ENCODE data around the gene LHFPL6. TPM values are rescaled to one million over a fixed set of nuclear protein-coding genes. Genes with fewer than 3 reads are reported as not detected.
"Not testable (repeated sequence)": the region's sequence is repeated elsewhere in the genome, so short reads cannot be mapped to it uniquely, and the experiment has no call there.

Gene LHFPL6
- total RNA-seq, 1 donor: 6.2 TPM

- no peak for DNase-seq (ENCODE audit: low read depth in 2 of 3, low spot score in 2 of 3)
Measured at GRCh38 chr13:39364947-39365468, 238.0 kb downstream of the LHFPL6 start.

DNA sequence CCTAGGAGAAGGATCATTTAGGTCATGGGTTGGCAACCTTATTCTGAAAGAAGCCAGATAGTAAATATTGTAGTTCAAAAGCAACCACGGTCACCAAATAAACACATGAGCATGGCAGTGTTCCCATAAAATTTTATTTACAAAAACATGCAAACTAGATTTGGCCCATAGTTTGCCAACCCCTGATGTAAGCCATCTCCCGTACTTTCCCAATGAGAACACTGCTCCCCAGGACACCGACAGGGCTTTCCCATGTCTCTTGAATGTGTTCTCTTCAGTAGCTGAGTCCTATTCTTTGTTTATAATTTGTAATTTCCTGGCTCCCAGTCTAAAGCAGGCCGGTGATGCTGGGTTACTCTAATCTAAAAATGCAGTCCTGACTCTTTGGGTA is 239.6 kb downstream of the LHFPL6 start:
- no peak for DNase-seq (ENCODE audit: low read depth in 2 of 3, low spot score in 2 of 3)

DNA sequence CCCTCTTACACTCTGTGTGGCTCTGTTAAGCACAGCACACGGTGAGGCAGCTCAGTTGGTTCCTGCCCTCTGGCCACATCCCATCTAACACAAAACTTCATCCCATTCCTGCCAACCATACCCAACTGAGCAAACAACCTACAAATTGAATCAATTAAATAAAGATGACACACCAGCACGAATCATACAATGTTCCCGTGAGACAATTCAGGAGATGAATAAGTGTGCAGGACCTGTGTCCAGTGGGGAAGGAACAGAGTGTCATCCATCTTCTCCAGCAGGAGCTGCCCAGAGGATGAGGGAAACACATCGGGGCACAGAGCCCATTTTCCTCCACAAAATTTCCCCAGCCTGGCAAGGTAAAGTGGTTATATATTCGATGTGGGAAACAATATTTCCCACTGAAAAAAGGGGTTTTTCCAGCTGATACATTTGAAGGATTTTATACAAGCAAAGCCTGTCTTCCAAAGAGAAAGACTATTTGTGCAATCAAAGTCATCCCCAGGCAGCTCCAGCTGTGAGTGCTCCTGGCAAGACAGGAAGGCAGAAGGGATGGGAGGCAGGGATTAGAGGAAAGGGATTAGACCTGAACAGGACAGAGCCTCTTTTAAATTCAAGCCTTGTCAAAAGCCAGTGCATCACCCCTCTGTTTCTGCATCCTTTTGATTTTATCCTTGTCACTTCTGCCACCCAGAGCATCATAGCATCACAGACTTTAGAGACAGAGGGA is 240.2 kb downstream of the LHFPL6 start:
- no peak for DNase-seq (ENCODE audit: low read depth in 2 of 3, low spot score in 2 of 3)

- DNase-seq (ENCODE audit: low read depth in 2 of 3, low spot score in 2 of 3): no peak
Measured at GRCh38 chr13:39353988-39354387, 249.0 kb downstream of the LHFPL6 start.

DNA sequence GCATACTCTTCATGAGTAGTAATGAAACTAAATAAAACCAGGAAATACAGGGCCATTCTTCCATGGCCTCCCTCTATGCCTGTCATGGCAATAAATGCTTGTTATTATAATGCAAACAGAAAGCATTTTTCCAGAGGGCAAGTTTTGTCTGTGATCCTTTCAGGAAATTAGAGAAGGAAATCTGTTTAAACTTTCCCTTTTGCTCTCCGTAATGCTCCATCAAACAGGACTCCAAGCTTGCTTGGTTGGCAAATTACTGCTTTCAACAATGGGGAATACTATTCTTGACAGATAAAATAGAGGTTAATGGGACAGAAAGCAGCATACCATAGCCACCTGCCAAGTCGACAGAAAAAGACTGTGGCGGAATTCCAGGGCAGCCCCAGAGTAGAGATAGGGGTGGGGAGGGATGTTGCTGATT is 252.5 kb downstream of the LHFPL6 start:
- DNase-seq (ENCODE audit: low read depth in 2 of 3, low spot score in 2 of 3): no peak

DNA sequence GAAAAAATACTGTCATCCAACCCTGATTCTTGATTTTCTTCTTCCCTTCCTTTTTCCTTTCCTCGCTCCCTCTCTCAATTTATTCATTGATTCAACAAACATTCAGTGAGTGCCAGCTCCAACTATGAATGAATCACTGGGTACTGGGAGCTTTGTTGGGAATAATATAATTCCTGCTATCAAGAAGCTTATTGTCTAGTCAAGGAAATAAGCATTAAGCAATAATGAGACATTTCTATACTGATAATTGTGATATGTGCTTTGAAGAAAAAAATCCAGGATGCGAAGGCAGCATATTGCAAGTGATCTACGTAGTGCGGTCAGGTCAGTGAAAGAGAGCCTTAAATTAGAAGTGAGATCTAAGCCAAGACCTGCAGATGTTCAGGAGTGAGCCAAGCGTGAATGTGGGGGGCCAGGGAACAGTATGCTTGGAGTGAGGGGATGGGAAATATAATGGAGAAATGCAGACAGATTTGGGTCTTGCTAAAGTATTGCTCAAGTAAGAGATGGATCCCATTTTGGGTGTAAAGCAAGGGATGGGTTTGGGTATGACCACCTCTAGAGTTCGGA is 253.5 kb downstream of the LHFPL6 start:
- DNase-seq (ENCODE audit: low read depth in 2 of 3, low spot score in 2 of 3): no peak

DNA sequence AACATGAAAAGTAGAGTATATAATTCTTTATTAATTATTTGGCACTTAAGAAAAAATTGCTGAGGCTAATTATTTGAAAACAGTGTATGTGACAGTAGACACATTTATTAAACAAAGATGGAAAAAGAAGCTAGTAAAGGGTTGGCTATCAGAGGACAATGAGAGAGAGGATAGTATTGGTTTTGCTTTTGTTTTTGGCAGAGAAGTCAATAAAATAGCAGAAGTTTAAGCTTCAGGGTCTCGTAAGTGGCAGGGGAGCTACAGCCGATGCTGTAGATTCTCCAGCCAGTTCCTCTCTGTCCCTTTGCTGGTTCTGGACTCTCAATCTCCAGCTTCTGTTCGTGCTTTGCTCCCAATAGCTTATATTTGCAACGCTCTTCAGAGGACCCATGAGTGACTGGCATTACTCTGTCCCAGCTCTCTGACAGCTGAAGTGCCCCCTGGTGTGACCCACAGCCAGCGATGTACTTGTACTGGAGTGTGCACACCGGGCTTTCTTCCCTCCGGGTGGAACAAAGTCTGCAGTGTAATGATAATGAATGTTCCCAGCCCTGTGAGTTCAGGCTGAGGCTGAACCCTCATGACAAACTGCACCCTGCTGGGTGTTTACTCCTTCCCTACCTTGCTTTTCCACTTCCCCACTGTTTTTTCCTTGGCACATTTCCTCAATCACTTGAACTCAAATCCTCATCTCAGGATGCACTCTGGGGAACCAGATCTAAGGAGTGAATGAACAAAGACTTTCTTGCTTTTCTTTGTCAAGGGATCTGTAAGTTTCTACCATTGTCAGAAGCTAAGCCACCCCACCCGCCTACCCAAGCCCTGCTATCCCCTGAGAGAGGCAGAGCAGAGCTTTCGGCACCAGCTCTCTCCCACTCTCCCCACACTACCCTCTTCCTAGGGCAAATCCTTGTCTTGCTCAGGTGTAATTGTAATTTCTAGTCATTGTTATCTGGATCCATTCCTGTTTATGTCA is 254.8 kb downstream of the LHFPL6 start:
- peak in 1 of 3 donors; percentile 6 for DNase-seq (ENCODE audit: low read depth in 2 of 3, low spot score in 2 of 3)

DNA sequence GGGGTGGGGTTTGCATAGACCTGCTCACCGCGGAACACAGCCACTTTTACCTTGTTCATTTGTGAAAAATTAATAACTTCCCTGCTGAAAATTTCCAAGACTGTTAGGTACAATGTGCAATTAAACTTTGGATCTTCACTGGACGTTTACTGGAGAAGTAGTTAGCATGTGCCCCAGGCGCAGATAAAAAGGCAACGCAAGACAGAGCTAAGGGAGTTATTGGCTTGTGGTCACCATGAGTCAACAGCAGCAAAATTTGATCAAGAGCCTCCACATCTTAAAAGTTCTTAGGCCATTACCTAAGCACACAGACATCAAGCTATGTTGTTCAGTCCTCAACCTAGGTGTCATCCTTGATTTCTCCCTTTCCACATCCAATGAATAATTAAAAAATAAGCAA is 257.0 kb downstream of the LHFPL6 start:
- DNase-seq (ENCODE audit: low read depth in 2 of 3, low spot score in 2 of 3): no peak

DNA sequence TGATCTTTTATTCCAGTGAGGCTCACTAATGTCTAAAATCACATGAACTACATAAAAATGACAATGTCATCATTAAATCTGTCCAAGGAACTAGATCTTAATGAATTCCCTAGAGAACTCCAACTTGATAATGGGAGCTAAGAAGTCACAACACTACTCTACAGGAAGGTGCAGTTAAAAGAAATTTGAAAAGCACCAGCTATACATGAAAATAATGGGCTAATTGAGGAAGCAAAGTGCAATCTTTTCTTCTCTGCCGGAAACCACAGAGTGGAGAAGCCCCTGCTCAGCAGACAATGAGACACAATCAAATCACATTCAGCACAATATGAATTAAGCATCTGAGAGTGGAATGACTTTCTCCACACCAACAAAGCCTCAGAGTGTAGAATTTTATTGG is 261.7 kb downstream of the LHFPL6 start:
- no peak for DNase-seq (ENCODE audit: low read depth in 2 of 3, low spot score in 2 of 3)

- DNase-seq (ENCODE audit: low read depth in 2 of 3, low spot score in 2 of 3): not testable (repeated sequence)
Measured at GRCh38 chr13:39338114-39338513, 264.9 kb downstream of the LHFPL6 start.

- DNase-seq (ENCODE audit: low read depth in 2 of 3, low spot score in 2 of 3): no peak
Measured at GRCh38 chr13:39336937-39337336, 266.1 kb downstream of the LHFPL6 start.

DNA sequence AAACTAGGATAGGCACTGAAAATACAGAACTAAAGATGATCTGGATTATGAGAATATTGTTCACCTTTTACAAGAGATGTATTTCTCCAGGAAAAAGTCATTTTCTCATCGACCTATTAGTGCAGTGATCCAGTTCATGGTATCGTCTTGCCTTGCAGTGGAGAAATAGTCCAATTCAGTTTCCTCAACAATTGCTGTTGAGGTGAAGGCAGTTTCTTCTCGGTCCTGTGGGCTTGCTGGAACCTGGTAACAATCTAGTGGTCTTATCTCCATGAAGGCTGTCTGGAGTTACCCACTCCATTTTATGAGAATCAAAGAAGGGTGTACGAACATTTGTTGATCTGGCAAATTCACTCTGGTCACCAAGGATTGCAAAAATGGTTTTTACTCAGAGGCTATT is 266.8 kb downstream of the LHFPL6 start:
- DNase-seq (ENCODE audit: low read depth in 2 of 3, low spot score in 2 of 3): no peak

DNA sequence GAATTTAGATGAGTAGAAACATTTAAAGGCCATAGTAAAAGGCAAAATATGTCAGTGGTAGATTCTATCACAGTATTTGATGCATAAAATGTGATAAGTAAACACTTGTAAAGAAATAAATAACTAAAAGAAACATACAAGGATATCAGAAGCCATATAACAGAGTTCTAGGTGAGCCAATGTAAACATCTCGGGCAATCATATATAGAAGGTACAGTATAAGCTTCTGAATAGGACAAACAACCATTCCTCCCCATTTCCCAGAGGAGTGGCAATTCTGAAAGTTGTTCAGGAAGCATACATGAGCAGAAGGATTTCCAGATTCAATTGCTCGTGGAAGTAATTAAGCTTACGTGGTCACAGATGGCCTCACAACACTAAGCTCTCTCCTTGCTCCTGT is 267.3 kb downstream of the LHFPL6 start:
- no peak for DNase-seq (ENCODE audit: low read depth in 2 of 3, low spot score in 2 of 3)

GRCh38 chr13:39330504-39330903 is 272.5 kb downstream of the LHFPL6 start:
- DNase-seq (ENCODE audit: low read depth in 2 of 3, low spot score in 2 of 3): no peak

DNA sequence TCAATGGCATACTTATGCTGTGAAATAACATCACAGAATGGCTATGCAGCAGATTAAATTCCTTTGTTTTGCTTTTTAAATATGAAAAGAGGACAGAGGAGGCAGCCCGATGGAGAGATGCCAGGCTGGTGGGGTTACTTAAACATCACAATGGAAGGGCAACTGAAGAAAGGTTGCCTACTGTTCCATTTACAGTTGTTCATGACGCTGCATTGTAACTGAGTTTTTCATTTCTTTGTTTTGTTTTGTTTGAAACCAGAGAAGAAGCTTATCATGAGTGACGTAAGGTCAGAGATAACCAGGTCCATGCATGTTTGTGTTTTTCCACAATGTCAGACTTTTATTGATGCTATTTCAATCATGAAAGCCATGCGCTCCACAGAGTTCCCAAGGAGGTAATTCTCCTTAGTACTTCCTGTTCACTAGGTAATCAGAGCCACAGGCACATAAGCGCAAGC is 273.8 kb downstream of the LHFPL6 start:
- no peak for DNase-seq (ENCODE audit: low read depth in 2 of 3, low spot score in 2 of 3)

- DNase-seq (ENCODE audit: low read depth in 2 of 3, low spot score in 2 of 3): no peak
Measured at GRCh38 chr13:39327172-39327479, 275.9 kb downstream of the LHFPL6 start.

GRCh38 chr13:39326469-39327171 is 276.4 kb downstream of the LHFPL6 start:
- DNase-seq (ENCODE audit: low read depth in 2 of 3, low spot score in 2 of 3): no peak

DNA sequence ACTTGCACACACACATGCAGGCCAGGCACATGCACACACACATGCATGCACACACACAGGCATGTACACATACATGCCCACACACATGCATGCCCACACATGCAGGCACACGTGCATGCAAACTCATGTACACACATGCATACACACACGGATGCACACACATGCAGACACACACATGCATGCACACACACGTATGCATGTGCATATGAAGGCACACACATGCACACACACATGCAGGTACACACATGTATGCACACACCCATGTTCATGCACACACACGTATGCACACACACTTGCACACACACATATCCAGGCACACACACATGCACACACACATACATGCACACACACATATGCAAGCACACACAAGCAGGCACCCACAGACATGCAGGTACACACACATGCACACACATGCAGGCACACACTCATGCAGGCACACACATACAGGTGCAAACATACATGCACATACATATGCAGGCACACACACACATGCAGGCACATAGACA is 278.1 kb downstream of the LHFPL6 start:
- no peak for DNase-seq (ENCODE audit: low read depth in 2 of 3, low spot score in 2 of 3)

DNA sequence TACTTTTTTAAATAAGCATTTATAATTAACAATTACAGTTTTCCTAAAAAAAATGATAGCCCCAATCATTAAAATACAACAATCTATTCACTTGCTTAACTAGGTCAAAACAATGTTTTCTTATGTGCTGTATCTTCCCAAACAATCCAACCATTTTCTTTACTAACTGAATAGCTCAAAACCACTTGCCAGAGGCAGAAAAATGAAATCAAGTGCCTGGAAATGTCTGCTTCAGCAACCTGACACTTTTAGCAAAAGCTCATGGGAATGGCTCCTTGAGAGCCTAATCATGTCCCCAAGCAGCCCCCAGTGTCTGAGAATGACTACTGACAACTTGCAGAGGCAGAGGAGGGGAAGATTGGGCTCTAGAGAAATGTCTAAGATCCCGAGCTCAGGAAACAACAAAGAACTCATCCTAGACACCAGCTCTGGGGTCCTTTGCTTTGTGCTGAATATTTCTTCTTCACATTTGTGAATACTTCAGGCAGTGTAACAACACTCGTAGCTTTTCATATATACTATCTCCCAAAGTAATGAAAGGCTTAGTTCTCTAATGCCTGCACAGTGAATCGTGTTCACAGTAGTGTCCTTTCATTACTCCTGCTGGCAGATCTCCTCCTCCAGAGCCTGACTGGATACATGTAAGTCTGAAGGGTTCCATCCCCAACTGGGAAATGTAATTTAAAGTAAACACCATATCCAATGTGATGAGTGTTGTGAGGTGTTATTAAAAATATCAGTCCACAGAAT is 280.0 kb downstream of the LHFPL6 start:
- DNase-seq (ENCODE audit: low read depth in 2 of 3, low spot score in 2 of 3): no peak

DNA sequence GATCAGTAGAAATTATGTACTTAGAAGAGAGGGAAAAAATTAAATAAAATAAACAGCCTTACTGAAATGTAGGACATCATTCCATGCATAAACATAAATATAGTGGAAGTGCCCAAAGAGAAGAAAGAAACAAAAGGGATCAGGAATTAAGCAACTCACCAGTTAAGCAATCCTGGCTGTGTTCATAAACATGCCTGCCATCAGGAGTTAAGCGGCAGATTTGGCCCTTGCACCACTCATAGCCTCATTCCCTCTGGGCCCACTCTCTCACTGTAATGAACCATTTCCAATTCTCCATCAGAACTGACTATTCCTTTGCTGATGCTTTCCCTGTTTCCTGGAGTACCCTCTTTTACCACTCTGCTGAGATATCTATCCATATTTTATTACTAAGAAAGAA is 281.4 kb downstream of the LHFPL6 start:
- no peak for DNase-seq (ENCODE audit: low read depth in 2 of 3, low spot score in 2 of 3)
